A549 treated with CpdA at 1 μM for 4 hours (cell line): ENCODE data around the gene DDX51. TPM values are rescaled to one million over a fixed set of nuclear protein-coding genes. Genes with fewer than 3 reads are reported as not detected.

ENCODE experiments used
- total RNA-seq: library from RNA; stranded (reverse); fragments of 200-300 nt; extraction: Qiagen RNA extraction; gene quantifications from 5 replicates; pipeline ENCODE4 v1.2.3, GENCODE V29; 2022; ENCODE audit warnings: low read depth

DDX51 gene
- total RNA-seq: 23.5 to 32.3 TPM (median 29.3 TPM) in 5 replicates

GRCh38 chr12:132144115-132144809, at the start of gene DDX51, which contains the start of gene NOC4L:
Gene DDX51 (minus strand): TSS chr12:132144319. CDS start chr12:132144296, 23 bp downstream.
Gene NOC4L (plus strand): TSS chr12:132144457. CDS start chr12:132144489, 32 bp downstream.

Other genes with a start within 250 kb of the DDX51 start
- 31.1 to 53.4 TPM (median 40.8 TPM) in 5 replicates for gene ULK1, start 249.7 kb downstream of the DDX51 start, total RNA-seq
- 53.0 to 86.4 TPM (median 84.4 TPM) in 5 replicates for gene PUS1, start 215.0 kb downstream of the DDX51 start, total RNA-seq
- gene EP400, start 194.4 kb downstream of the DDX51 start, total RNA-seq: 22.9 to 27.6 TPM (median 24.2 TPM) in 5 replicates
- 38.9 to 61.5 TPM (median 59.1 TPM) in 5 replicates for gene NOC4L, start 138 bp upstream of the DDX51 start, total RNA-seq
- 3.6 to 8.2 TPM (median 7.1 TPM) in 5 replicates for gene GALNT9, start 185.3 kb upstream of the DDX51 start, total RNA-seq